GM19467 (cell line): ENCODE measurements around the gene DYNC2H1.

Experiments used
- ATAC-seq: cut with Tn5 transposase; IDR thresholded peaks from one replicate; pipeline ENCODE4 v1.9.1; 2021; ENCODE audit warnings: mild to moderate bottlenecking, moderate library complexity; ENCODE audit not compliant: unreplicated experiment

The DYNC2H1 gene

GRCh38 chr11:103450241-103450640 lies 341.0 kb downstream of the DYNC2H1 start:
- no peak for ATAC-seq

GRCh38 chr11:103453126-103453525 lies 343.9 kb downstream of the DYNC2H1 start:
- no peak for ATAC-seq

DNA sequence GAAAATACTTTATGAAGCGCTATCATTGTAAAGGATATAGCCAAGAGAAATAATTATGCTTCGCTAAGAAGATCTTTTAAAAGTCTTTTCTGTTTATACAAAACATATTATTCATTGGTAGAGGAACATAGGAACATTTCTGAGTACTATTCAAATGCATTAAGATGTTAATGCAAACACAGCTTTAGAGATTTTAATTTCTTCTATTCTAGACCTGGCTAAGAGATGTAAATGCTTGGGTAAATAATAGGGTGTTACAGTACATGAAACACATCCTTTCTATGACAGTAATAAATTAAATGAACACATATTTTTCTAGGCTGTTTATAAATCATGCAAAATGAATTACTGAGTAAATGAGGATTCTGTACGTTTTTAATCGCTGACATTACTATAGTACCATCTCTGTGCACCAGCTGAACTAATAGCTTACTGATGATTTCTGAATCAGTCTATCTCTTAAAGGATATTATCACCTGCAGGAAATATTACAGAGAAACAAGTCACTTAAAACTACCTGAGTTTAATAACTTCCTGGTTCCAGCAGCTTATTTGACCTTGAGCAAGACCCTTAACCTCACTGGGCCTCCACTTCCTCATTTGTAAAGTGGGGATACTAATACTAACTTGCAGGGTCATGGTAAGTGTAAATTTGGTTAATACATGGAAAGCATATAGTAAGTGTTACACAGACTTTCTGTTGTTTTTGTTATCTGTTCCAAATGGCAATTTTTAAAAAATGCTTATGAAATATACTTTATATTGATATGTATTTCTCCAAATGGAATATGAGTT lies 344.9 kb downstream of the DYNC2H1 start:
- no peak for ATAC-seq

GRCh38 chr11:103464420-103464819 lies 355.2 kb downstream of the DYNC2H1 start:
- no peak for ATAC-seq

GRCh38 chr11:103465555-103466140 lies 356.4 kb downstream of the DYNC2H1 start:
- no peak for ATAC-seq

DNA sequence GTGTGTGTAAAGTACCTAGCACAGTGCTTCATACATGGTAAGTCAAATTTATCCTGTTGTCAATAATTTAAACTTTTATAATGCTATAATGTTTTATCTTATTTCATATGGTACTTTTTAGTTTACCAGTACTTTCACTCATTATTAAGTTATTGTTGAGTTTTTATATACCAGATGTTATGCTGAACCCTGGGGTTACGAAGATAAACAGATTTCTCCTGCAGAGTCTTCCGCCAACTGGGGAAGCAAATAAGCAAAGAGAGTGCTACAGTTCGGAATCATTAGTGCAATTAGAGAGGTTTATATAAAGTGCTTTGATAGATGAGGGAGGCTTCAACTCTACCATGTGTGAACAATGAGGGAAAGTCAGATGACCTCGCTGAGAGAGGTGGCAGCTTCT lies 362.3 kb downstream of the DYNC2H1 start:
- no peak for ATAC-seq

DNA sequence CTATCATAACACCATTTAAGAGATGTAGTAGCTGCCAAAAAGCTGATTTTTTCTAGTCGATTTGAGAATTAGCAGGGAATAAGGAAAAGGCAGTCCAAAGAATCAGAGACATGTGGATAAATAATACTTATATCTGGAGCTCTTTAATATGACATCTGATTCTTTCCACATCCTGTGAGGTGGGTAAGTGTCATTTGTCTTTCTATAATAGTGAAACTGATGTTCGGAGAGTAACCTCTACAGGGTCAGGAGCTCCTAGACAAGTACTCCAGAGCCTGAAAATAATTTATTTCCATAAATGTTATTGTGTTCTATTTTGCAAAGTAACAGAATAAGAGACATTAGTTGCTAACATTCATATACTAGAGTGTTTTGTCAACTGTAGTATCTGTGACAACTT lies 367.6 kb downstream of the DYNC2H1 start:
- ATAC-seq, result no peak

DNA sequence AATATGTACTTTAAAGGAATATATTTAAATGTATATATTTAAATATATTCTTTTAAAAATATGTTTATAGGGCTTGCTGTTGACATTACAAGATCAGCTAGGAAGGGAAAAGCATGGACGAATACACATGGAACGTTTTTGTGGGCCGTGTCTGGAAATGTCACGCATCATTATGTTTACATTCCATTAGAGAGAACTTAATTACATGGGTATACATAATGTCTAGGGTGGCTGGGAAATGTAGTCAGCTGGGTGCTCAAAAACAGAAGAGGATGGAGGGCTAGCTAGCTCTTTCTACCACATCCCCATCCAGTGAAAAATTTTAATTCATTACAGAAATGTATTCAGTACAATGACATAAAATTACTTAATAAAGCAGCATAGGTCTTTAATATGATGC lies 371.2 kb downstream of the DYNC2H1 start:
- ATAC-seq, result no peak

- ATAC-seq, result no peak
Measured at GRCh38 chr11:103483996-103484395, 374.8 kb downstream of the DYNC2H1 start.

DNA sequence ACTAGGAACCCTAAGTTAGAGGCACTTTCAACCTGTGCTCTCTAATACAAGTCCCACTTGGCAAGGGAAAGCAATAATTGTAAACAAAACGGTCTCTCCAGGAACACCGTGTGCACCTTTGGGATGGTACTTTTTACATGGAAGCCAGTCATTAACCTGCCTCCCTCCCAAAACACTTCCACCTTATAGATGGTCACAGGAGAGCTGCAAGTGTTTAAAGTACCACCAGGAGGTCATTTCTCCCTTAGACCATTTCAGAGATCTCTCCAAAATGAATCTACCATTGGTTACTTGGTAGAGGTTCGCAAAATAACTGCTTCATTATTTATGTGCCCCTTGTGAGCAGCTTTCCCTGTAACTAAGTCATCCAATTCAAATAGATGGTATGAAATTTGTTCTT lies 375.3 kb downstream of the DYNC2H1 start:
- ATAC-seq, result no peak

GRCh38 chr11:103486604-103487003 lies 377.4 kb downstream of the DYNC2H1 start:
- ATAC-seq, result no peak

- no peak for ATAC-seq
Measured at GRCh38 chr11:103487113-103487512, 377.9 kb downstream of the DYNC2H1 start.

DNA sequence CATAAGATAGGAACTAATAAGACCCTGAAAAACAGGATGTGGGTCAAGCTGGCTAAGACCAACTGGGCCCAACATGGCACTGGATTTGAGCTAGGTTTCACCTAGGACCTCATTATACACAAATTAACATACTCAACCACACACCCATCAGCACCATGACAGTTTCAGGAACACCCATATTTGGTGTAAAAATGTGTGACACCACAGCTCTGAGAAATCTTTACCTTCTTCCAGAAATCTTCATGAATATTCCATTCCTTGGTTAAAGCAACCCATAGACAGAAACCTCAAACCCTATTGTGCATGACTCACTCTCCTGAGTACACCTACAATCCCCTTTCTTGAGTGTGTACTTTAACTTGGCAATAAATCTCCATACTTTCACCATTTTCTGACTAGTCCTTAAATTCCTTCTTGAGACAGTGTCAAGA lies 378.8 kb downstream of the DYNC2H1 start:
- ATAC-seq, result no peak

- no peak for ATAC-seq
Measured at GRCh38 chr11:103488579-103488978, 379.4 kb downstream of the DYNC2H1 start.

GRCh38 chr11:103491777-103492176 lies 382.6 kb downstream of the DYNC2H1 start:
- no peak for ATAC-seq

GRCh38 chr11:103494491-103494890 lies 385.3 kb downstream of the DYNC2H1 start:
- no peak for ATAC-seq

DNA sequence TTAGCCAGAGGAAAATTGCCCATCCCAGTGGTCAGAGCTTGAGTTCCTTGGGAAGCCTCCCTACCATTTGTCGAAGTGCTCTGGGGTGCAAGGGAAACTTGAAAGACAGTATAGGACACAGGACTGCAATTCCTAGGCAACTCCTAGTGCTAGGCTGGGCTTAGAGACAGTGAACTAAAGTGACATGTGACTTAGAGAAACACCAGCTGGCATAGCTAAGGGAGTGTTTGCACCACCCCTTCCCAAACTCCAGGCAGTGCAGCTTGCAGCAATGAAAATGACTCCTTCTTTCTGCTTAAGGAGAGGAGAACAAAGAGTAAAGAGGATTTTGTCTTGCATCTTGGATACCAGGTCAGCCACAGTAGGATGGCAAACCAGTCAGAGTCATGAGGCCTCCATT lies 388.0 kb downstream of the DYNC2H1 start:
- ATAC-seq, result no peak

DNA sequence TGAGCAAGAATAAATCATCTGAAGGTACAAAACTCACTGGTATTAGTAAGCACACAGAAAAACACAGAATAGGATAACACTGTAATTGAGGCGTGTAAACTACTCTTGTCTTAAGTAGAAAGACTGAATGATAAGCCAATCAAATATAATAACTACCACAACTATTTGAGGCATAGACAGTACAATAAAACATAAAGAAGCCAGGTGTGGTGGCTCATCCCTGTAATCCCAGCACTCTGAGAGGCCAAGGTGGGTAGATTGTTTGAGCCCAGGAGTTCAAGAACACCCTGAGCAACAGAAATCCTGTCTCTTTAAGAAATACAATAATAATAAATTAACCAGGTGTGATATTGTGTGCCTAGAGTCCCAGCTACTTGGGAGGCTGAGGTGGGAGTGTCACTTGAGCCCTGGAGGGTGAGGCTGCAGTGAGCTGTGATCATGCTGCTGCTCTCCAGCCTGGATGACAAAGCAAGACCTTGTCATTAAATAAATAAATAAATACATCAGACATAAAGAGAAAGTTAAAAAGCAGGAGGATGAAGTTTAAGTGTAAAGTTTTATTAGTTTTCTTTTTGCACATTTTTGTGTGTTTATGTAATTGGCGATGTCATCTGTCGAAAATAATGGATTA lies 390.6 kb downstream of the DYNC2H1 start:
- ATAC-seq, result no peak

DNA sequence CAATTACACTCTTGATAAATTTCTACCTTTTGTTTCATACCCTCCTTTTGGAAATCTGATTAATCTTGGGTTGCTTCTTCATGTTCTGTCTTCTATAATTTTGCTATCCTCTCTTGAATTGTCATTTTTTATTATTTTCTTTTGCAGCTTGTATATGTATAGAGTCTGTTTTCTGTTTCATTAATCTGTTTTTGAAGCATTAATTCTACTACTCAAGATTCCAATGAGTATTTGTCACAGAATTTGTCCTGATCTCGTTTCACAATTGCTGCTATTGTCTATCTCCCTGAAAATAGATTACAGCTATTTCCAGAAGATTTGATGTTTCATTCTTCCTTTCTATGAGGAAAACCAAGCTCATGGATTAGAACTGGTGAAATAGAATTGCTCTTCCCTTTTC lies 406.1 kb downstream of the DYNC2H1 start:
- ATAC-seq, result no peak

GRCh38 chr11:103520792-103521191 lies 411.6 kb downstream of the DYNC2H1 start:
- no peak for ATAC-seq

- ATAC-seq, result no peak
Measured at GRCh38 chr11:103525069-103525468, 415.8 kb downstream of the DYNC2H1 start.

DNA sequence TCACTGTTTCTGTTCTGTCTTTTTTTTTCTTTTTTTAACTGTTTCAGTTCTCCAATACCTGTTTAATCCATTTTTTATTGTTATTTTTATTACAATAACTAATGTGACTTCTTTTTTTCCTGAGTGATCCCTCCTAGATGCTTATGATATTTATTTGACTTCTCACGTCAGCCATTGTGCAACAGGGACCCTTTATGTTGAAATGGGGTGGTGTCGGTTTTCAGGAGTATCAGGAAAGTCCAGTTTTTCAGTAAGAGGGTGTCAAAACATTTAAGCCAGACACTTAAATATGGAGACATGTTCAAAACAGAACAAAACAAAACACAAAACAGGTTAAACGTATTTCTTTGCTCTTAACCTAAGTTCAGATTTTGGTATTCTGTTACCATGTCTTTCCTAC lies 418.8 kb downstream of the DYNC2H1 start:
- ATAC-seq, result no peak
